H9 (cell line): ENCODE measurements around the gene LHX4. TPM values are rescaled to one million over a fixed set of nuclear protein-coding genes. Genes with fewer than 3 reads are reported as not detected.

Experiments used
- DNase-seq: peaks from one replicate; pipeline ENCODE4 v3.0.0-alpha.2; 2017
- H2AFZ ChIP-seq: one replicate; pipeline ENCODE4 v1.6.1; 2013; ENCODE audit warnings: mild to moderate bottlenecking, low read length, control low read depth, moderate library complexity
- H2AK5ac ChIP-seq: 2 replicates; pipeline ENCODE4 v1.6.1; 2013; ENCODE audit warnings: low read length, control low read depth, mixed read lengths; ENCODE audit not compliant: insufficient read length
- H2BK120ac ChIP-seq: one replicate; pipeline ENCODE4 v1.6.1; 2013; ENCODE audit warnings: low read depth, mild to moderate bottlenecking, low read length, control low read depth, inconsistent platforms; ENCODE audit not compliant: poor library complexity, severe bottlenecking
- H2BK12ac ChIP-seq: 2 replicates; pipeline ENCODE4 v1.6.1; 2013; ENCODE audit warnings: low read length, control low read depth, mixed read lengths, low read depth; ENCODE audit not compliant: insufficient read length
- H2BK15ac ChIP-seq: 2 replicates; pipeline ENCODE4 v1.6.1; 2013; ENCODE audit warnings: low read depth, low read length, control low read depth
- H2BK20ac ChIP-seq: one replicate; pipeline ENCODE4 v1.6.1; 2013; ENCODE audit warnings: low read depth, mild to moderate bottlenecking, low read length, control low read depth, inconsistent platforms; ENCODE audit not compliant: poor library complexity, severe bottlenecking
- H2BK5ac ChIP-seq: 2 replicates; pipeline ENCODE4 v1.6.1; 2013; ENCODE audit warnings: low read length, control low read depth, mixed read lengths; ENCODE audit not compliant: insufficient read length
- H3K14ac ChIP-seq: 2 replicates; pipeline ENCODE4 v1.6.1; 2013; ENCODE audit warnings: low read length, control low read depth; ENCODE audit not compliant: insufficient read depth
- H3K18ac ChIP-seq: 2 replicates; pipeline ENCODE4 v1.6.1; 2013; ENCODE audit warnings: low read depth, mild to moderate bottlenecking, mixed read lengths, low read length, control low read depth; ENCODE audit not compliant: insufficient read length
- H3K23ac ChIP-seq: 2 replicates; pipeline ENCODE4 v1.6.1; 2013; ENCODE audit warnings: low read length, control low read depth, mixed read lengths, low read depth; ENCODE audit not compliant: insufficient read length
- H3K23me2 ChIP-seq: 2 replicates; pipeline ENCODE4 v1.6.1; 2013; ENCODE audit warnings: low read depth, mild to moderate bottlenecking, mixed read lengths, low read length, control low read depth; ENCODE audit not compliant: insufficient read length, poor library complexity, severe bottlenecking
- H3K27ac ChIP-seq: 2 replicates; pipeline ENCODE4 v1.5.1; 2013; ENCODE audit warnings: low read length, control low read depth, mixed read lengths, low read depth; ENCODE audit not compliant: insufficient read length
- H3K27me3 ChIP-seq: 2 replicates; pipeline ENCODE4 v1.6.1; 2013; ENCODE audit warnings: low read length, control low read depth, inconsistent platforms; ENCODE audit not compliant: insufficient read depth
- H3K4ac ChIP-seq: 2 replicates; pipeline ENCODE4 v1.6.1; 2013; ENCODE audit warnings: low read depth, mild to moderate bottlenecking, control low read depth, inconsistent platforms, low read length, moderate library complexity
- H3K4me1 ChIP-seq: 2 replicates; pipeline ENCODE4 v1.6.1; 2013; ENCODE audit warnings: low read length, control low read depth, inconsistent platforms; ENCODE audit not compliant: insufficient read depth
- H3K4me2 ChIP-seq: 2 replicates; pipeline ENCODE4 v1.6.1; 2013; ENCODE audit warnings: low read length, control low read depth, mixed read lengths; ENCODE audit not compliant: insufficient read length, insufficient read depth
- H3K56ac ChIP-seq: 2 replicates; pipeline ENCODE4 v1.6.1; 2013; ENCODE audit warnings: low read depth, mild to moderate bottlenecking, mixed read lengths, low read length, control low read depth; ENCODE audit not compliant: insufficient read length
- H3K79me1 ChIP-seq: 2 replicates; pipeline ENCODE4 v1.6.1; 2013; ENCODE audit warnings: low read depth, mild to moderate bottlenecking, moderate library complexity, low read length, control low read depth, inconsistent platforms; ENCODE audit not compliant: insufficient read depth, poor library complexity, severe bottlenecking
- H3K79me2 ChIP-seq: 2 replicates; pipeline ENCODE4 v1.6.1; 2013; ENCODE audit warnings: low read length, control low read depth, inconsistent platforms; ENCODE audit not compliant: insufficient read depth
- H3K9ac ChIP-seq: 2 replicates; pipeline ENCODE4 v1.6.1; 2013; ENCODE audit warnings: low read length, control low read depth, mixed read lengths; ENCODE audit not compliant: insufficient read length; ENCODE audit errors: extremely low read depth
- H3K9me3 ChIP-seq: one replicate; pipeline ENCODE4 v1.6.1; 2013; ENCODE audit warnings: low read depth, low read length, inconsistent platforms; ENCODE audit not compliant: control insufficient read depth
- H3T11ph ChIP-seq: one replicate; pipeline ENCODE4 v1.6.1; 2013; ENCODE audit warnings: mild to moderate bottlenecking, low read length, control low read depth, inconsistent platforms
- H4K20me1 ChIP-seq: one replicate; pipeline ENCODE4 v1.6.1; 2013; ENCODE audit not compliant: control insufficient read depth, insufficient read length, insufficient read depth
- H4K5ac ChIP-seq: 2 replicates; pipeline ENCODE4 v1.6.1; 2013; ENCODE audit warnings: low read depth, mild to moderate bottlenecking, mixed read lengths, low read length, control low read depth; ENCODE audit not compliant: insufficient read length
- H4K8ac ChIP-seq: replicated peaks from 2 replicates; pipeline ENCODE4 v1.6.1; 2013; ENCODE audit warnings: low read length, control low read depth, mixed read lengths, low read depth; ENCODE audit not compliant: insufficient read length
- H4K91ac ChIP-seq: 2 replicates; pipeline ENCODE4 v1.6.1; 2013; ENCODE audit warnings: low read depth, mild to moderate bottlenecking, moderate library complexity, mixed read lengths, low read length, control low read depth; ENCODE audit not compliant: insufficient read length
- H3K27ac Mint-ChIP-seq, 3 experiments: 2 replicates in 2 of 3; 3 replicates in 1 of 3; pipeline ENCODE4 v1.8.0; 2020 to 2021; ENCODE audit warnings: mixed read lengths in 3 of 3, mild to moderate bottlenecking in 1 of 3, moderate library complexity in 1 of 3
- H3K27me3 Mint-ChIP-seq: 2 replicates; pipeline ENCODE4 v1.8.0; 2021; ENCODE audit warnings: low read depth, mild to moderate bottlenecking, moderate library complexity, mixed read lengths
- H3K36me3 Mint-ChIP-seq, 3 experiments: 2 replicates in 2 of 3; 3 replicates in 1 of 3; pipeline ENCODE4 v1.8.0; 2020 to 2021; ENCODE audit warnings: low read depth in 3 of 3, mixed read lengths in 3 of 3; ENCODE audit not compliant: insufficient read depth in 1 of 3
- H3K4me1 Mint-ChIP-seq, 2 experiments: 2 replicates each; pipeline ENCODE4 v1.8.0; 2020; ENCODE audit warnings: mixed read lengths in 2 of 2
- H3K4me3 Mint-ChIP-seq, 2 experiments: 2 replicates in 1 of 2; 3 replicates in 1 of 2; pipeline ENCODE4 v1.8.0; 2020 to 2021; ENCODE audit warnings: mild to moderate bottlenecking in 2 of 2, mixed read lengths in 2 of 2, moderate library complexity in 1 of 2
- H3K9me3 Mint-ChIP-seq, 2 experiments: 2 replicates in 1 of 2; 3 replicates in 1 of 2; pipeline ENCODE4 v1.8.0; 2020; ENCODE audit warnings: mild to moderate bottlenecking in 2 of 2, mixed read lengths in 2 of 2, moderate library complexity in 1 of 2
- WGBS: extraction: QIAGEN DNeasy Blood & Tissue Kit; methylation state at CpG from one replicate; pipeline ENCODE4 v1.1.7; 2013; ENCODE audit warnings: missing lambda C conversion rate, low lambda C conversion rate, mixed read lengths; ENCODE audit not compliant: insufficient read length; ENCODE audit errors: extremely low coverage; 5-methylcytosine and 5-hydroxymethylcytosine counted together
- total RNA-seq: library from RNA; stranded (reverse); gene quantifications from 2 replicates; pipeline ENCODE4 v1.2.1, GENCODE V29; 2021
- TF ChIP-seq, protein P1 (sequence below): fragments of 200-600 bp; sonication (generic); conservative IDR thresholded peaks from 3 replicates; pipeline ENCODE4 v1.8.0; 2021; ENCODE audit warnings: antibody characterized with exemption, mild to moderate bottlenecking

The LHX4 gene
- total RNA-seq, 1 experiment from 2014 or later, result 1.9 TPM

DNA sequence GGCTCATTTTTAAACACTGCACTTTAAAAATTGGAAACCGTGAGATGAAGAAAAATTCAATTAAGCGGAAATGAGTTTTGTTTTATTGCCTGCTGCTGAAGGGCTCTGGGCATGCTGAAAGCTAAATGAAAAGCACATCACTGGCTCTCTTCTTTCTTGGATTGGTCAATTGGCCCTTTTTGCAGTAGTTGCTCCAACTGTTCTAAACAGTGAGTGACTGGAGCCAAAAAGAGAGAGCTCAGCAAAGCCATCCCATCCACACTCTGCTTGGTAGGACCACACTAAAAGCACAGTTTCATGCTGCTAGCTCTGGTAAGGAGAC lies 48.1 kb downstream of the LHX4 start:
- Mint-ChIP-seq H3K4me3 (peak overlapping the region in 1 of 2 experiments; percentile 64; a peak in 1 of 5 replicates), H3K9me3 (peaks cover 0 to 15% of the 10 kb centered on the region in 2 experiments; a peak in 2 of 5 replicates), H3K27me3 (no peaks in the 10 kb centered on the region), H3K27ac (peak overlapping the region; percentile 76 to 96 (median 80); a peak in 5 of 7 replicates), H3K36me3 (peaks cover 41 to 50% (median 45%) of the 10 kb centered on the region in 3 experiments), H3K4me1 (peaks cover 17 to 22% of the 10 kb centered on the region in 2 experiments)
- Histone ChIP-seq H3K27me3 (no peaks in the 10 kb centered on the region), H2AK5ac (no peak overlapping the region), H4K8ac (no peak overlapping the region), H3K18ac (peak overlapping the region; percentile 5), H3K23me2 (no peaks in the 10 kb centered on the region), H3K14ac (no peak overlapping the region), H4K91ac (no peak overlapping the region), H3T11ph (no peak overlapping the region), H3K4me2 (no peak overlapping the region), H2AFZ (no peak overlapping the region), H4K5ac (no peak overlapping the region), H3K79me1 (no peaks in the 10 kb centered on the region), H3K79me2 (no peaks in the 10 kb centered on the region), H3K56ac (no peak overlapping the region), H3K27ac (no peak overlapping the region), H3K9me3 (no peaks in the 10 kb centered on the region), H2BK20ac (no peak overlapping the region), H3K9ac (no peak overlapping the region), H2BK12ac (no peak overlapping the region), H3K4ac (no peak overlapping the region), H2BK5ac (no peak overlapping the region), H2BK120ac (no peak overlapping the region), H2BK15ac (no peak overlapping the region), H3K23ac (no peak overlapping the region), H4K20me1 (no peaks in the 10 kb centered on the region), H3K4me1 (peaks cover 10% of the 10 kb centered on the region; the same call in 1 of the 2 replicates)
- DNase-seq, result no peak
- TF ChIP-seq, protein P1, sequence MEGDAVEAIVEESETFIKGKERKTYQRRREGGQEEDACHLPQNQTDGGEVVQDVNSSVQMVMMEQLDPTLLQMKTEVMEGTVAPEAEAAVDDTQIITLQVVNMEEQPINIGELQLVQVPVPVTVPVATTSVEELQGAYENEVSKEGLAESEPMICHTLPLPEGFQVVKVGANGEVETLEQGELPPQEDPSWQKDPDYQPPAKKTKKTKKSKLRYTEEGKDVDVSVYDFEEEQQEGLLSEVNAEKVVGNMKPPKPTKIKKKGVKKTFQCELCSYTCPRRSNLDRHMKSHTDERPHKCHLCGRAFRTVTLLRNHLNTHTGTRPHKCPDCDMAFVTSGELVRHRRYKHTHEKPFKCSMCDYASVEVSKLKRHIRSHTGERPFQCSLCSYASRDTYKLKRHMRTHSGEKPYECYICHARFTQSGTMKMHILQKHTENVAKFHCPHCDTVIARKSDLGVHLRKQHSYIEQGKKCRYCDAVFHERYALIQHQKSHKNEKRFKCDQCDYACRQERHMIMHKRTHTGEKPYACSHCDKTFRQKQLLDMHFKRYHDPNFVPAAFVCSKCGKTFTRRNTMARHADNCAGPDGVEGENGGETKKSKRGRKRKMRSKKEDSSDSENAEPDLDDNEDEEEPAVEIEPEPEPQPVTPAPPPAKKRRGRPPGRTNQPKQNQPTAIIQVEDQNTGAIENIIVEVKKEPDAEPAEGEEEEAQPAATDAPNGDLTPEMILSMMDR, result no peak
- WGBS, result no CpG with 5 or more reads among the region's 2 CpGs
